Cortex of kidney (tissue), 1 donor: Measurements from ENCODE around the gene PDS5A.
"Not testable (repeated sequence)": the region's sequence is repeated elsewhere in the genome, so short reads cannot be mapped to it uniquely, and the experiment has no call there.

Experiments used
- DNase-seq: peaks from one replicate; lab custom pipeline; 2025; lab: John Stamatoyannopoulos, UW

The PDS5A gene

DNA sequence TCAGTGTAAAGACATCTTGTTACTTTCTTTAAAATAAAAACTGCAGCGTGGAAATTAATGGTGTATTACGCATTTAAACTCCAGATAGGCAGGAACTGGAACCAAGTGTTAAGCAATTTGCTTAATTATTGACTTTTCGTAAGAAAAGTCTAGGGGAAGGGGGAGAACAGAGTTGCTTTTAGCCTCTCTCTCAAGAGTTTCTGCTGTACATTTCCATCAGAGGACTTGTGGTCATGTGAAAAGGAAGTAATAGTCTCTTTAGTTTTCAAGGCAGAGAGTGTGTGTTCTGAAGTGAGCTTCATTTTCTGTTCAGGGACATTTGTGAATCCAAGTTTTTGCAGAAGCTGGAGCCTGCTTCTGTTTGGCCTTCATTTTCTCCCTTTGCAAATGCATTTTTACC lies 152.6 kb downstream of the PDS5A start:
- DNase-seq: no peak

DNA sequence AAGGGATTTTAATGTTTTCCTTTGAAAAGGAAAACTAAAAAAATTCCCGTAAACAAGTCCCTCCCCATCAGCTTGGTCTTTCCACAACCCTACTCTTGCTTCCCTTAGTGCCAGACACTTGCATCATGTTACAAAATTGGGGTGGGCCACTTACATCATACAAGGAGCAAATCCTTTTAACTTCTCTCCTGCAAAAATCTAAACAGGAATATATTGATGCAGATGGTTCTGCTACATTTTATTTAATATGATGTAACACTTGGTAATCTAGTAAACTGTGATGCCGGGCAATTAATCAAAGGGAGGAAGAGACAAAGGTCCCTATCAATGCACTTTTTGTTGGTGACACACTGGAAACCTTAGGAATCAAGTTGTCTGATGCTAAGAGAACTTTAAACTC lies 154.5 kb downstream of the PDS5A start:
- no peak for DNase-seq

DNA sequence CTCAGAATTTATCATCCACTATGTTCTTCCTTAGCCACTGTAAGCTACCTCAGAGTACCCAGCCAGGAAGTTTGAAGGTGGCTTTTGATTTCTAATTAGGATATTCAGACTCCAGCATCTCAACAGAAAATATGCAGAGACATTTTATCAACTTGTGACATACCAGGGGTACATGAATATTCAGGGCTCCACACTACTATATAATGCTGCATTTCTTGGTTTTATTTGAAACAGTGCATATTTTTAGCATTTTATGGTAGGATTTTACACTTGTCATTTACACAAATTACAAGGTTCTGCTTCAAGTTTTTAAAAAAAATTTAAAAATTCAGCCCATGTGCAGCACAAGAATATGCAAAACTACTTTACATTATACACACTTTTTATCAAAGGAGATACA lies 155.0 kb downstream of the PDS5A start:
- DNase-seq: no peak

DNA sequence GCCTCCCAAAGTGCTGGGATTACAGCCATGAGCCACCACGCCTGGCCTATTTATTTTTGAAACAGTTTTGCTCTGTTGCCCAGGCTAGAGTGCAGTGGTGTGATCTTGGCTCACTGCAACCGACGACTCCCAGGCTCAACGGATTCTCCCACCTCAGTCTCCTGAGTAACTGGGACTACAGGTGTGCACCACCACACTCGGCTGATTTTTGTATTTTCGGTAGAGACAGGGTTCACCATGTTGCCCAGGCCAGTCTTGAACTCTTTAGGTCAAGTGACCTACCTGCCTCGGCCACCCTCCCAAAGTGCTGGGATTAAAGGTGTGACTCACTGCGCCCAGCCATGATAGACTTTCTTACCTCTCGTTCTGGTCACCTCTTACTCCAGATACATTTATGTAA lies 155.8 kb downstream of the PDS5A start:
- no peak for DNase-seq

DNA sequence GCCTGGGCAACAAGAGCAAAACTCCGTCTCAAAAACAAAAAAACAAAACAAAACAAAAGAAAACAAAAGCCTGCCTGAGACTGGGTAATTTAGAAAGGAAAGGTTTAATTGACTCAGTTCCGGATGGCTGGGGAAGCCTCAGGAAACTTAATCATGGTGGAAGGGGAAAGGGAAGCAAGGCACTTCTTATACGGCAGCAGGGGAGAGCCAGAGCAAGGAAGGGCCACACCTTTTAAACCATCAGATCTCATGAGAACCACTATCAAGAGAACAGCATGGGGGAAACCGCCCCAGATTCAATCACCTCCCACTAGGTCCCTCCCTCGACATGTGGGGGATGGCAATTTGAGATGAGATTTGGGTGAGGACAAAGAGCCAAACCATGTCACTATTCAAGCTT lies 157.5 kb downstream of the PDS5A start:
- no peak for DNase-seq

DNA sequence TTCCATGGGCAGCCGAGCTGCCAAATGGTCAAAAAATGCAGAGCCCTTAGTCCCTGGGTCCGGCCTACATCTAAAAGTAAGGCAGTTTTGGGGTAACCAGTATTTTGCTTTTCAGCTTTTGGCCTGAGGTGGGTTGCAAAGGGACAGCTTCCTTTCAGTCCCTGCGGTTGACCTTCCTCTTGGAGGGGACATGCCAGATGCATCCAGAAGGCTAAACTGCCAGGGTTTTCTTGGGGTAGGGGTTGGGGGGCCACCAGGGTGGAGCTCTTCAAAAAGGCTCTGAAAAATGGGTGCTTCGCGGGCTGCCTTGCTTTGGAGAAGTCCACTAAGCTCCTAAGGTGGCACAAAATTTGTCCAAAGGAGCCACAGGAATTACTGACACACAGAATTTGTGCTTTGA lies 159.1 kb downstream of the PDS5A start:
- DNase-seq: no peak

DNA sequence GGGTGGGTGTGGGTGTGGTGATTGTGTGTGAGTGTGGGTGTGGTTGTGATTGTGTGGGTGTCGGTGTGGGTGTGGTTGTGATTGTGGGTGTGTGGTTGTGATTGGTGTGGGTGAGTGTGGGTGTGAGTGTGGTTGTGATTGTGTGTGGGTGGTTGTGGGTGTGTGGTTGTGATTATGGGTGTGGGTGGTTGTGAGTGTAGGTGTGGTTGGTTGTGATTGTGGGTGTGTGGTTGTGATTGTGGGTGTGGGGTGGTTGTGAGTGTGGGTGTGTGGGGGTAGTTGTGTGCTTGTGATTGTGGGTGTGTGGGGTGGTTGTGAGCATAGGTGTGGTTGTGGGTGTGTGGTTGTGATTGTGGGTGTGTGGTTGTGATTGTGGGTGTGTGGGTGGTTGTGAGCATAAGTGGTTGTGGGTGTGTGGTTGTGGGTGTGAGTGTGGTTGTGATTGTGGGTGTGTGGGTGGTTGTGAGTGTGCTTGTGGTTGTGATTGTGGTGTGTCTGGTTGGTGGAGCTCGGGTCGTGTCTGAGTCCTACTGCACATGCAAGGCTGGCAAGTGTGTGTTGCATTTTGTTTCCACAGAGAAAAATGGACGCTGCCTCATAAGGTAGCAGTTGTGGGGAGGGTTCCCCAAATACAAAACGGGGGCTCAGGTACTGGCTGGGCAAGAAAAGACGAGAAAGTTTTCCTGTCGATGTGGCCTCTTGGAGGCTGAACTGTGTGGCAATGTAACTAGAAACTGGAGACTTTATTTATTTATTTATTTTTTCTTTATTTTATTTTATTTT lies 163.1 kb downstream of the PDS5A start:
- no peak for DNase-seq

DNA sequence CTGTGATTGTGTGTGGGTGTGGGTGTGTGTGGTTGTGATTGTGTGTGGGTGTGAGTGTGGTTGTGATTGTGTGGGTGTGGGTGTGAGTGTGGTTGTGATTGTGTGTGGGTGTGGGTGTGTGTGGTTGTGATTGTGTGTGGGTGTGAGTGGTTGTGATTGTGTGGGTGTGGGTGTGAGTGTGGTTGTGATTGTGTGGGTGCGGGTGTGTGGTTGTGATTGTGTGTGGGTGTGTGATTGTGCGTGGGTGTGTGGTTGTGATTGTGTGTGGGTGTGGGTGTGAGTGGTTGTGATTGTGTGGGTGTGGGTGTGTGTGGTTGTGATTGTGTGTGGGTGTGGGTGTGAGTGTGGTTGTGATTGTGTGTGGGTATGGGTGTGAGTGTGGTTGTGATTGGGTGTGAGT lies 163.9 kb downstream of the PDS5A start:
- DNase-seq: not testable (repeated sequence)

DNA sequence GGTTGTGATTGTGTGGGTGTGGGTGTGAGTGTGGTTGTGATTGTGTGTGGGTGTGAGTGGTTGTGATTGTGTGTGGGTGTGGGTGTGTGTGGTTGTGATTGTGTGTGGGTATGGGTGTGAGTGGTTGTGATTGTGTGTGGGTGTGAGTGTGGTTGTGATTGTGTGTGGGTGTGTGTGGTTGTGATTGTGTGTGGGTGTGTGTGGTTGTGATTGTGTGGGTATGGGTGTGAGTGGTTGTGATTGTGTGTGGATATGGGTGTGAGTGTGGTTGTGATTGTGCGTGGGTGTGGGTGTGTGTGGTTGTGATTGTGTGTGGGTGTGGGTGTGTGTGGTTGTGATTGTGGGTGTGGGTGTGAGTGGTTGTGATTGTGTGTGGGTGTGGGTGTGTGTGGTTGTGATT lies 164.7 kb downstream of the PDS5A start:
- not testable (repeated sequence) for DNase-seq

DNA sequence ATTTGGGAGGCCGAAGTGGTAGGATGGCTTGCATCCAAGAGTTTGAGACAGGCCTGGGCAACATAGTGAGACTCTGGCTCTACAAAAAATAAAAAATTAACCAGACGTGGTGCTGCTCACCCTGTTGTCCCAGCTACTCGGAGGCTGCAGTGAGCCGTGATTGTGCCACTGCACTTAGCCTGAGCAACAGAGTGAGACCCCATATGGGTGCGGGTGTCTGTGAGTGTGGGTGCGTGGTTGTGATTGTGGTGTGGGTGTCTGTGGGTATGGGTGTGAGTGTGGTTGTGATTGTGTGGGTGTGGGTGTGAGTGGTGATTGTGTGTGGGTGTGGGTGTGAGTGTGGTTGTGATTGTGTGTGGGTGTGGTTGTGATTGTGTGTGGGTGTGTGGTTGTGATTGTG lies 165.2 kb downstream of the PDS5A start:
- no peak for DNase-seq

DNA sequence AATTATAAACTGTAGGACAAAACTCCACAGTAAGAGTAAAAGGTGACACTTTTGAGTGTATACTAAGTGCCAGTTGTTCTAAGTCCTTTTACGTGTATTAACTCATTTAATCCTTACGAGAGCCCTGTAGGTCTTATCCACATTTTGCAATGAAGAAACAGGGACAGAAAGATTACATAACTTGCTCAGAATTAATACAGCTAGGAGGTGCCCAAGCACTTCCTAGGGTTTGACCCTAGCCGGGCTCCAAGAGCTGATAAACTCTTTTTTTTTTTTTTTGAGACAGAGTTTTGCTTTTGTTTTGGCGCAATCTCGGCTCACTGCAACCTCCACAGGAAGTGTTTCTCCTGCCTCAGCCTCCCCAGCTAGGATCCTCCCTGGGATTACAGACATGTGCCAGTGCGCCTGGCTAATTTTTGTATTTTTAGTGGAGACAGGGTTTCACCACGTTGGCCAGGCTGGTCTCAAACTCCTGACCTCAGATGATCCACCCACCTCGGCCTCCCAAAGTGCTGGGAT lies 169.4 kb downstream of the PDS5A start:
- DNase-seq: no peak

DNA sequence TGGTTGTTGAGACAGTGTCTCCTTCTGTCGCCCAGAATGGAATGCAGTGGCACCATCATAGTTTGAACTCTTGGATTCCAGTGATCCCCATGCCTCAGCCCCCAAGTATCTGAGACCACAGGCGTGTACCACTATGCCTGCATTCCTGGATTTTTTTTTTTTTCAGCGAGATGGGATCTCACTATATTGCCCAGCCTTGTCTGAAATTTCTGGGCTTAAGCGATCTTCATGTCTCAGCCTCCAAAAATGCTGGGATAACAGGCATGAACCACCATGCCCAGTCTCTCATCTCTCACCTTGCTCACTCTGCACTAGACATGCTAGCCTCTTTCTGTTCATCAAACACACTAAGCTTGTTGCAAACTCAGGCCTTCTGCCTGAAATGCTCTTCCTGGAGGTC lies 175.7 kb downstream of the PDS5A start:
- DNase-seq: no peak

DNA sequence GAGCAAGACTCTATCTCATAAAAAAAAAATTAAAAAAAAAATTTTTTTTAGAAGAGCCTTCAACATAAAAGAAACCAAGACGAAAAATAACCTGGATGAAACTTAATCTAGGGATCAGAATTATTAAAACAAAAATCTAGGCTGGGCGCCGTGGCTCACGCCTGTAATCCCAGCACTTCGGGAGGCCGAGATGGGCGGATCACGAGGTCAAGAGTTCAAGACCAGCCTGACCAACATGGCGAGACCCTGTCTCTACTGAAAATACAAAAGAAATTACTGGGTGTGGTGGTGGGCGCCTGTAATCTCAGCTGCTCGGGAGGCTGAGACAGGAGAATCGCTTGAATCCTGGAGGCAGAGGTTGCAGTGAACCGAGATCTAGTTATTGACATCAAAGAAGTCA lies 184.7 kb downstream of the PDS5A start:
- not testable (repeated sequence) for DNase-seq

DNA sequence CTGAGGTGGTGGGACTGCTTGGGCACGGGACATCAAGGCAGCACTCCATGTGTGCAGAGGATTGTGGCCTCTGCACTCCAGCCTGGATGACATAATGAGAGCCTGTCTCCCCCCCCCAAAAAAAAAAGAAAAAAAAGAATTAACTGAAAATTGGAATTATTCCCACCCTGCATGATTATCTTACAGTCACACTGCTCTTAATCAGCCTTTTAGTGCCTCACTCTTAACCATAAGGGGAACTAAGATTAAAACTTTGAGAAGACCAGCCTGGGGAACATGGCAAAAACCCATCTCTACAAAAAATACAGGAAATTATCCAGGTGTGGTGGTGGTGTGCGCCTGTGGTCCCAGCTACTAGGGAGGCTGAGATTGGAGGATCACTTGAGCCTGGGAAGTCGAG lies 185.2 kb downstream of the PDS5A start:
- no peak for DNase-seq

DNA sequence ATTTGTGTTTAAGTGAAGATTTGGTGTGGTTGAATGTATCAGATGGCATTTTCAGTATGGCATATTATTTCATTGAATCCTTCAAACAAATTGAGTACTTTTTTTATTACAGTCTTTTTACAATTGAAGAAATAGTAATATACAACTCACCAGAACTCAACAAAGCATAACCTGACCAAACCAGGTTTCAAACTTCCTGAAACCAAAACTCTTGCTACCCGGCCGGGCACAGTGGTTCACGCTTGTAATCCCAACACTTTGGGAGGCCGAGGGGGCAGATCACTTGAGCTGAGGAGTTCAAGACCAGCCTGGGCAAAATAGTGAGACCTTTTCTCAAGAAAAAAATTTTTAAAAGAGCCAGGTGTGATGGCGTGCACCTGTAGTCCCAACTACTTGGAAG lies 185.6 kb downstream of the PDS5A start:
- no peak for DNase-seq

DNA sequence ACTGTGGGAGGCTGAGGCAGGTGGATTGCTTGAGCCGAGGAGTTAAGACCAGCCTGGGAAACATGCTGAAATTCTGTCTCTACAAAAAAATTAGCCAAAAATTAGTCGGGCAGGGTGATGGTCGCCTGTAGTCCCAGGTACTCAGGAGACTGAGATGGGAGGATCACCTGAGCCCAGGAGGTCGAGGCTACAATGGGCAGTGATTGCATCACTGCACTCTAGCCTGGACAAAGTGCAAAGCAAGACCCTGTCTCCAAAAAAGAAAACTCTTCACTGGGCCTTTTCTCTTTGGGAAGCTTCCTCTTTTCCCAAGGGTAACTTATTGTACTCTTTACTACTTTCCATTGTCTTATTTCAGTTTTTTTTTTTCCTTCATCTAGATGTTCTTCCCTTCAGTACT lies 190.9 kb downstream of the PDS5A start:
- DNase-seq: no peak

DNA sequence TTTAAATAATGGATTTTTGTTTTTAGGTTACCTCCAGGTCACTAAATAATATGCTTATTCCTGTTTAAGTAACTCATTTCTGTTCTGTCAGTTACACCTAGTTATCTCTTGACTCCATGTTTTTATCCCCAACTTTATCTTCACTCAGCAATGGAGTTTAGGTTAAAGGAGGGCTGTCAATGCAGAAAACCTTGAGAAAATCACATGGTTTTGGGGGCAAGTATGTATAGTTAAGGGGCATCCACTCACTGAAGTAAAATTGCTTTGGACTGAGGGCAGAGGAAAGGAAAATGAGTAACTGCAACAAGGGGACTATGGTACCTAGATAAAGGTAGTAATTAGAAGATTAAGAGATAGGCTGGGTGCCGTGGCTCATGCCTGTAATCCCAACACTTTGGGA lies 192.6 kb downstream of the PDS5A start:
- DNase-seq: no peak

DNA sequence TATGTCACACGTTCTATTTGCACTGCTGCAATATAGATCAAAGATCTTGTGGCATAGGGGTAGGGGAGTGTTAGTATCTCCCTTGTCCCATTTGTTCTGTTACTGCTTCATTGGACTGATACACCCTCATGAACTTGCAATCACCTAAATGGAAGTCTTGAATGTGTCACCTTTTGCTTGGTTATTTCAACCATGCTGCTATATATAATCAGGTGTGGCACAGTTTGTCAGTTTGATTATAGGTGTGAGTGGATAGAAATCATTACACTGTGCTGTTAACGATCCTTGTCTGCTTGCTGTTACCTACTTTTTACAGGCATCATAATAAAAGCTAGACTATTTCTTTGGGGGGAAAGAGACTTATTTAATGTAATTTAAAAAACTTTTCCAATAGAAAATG lies 195.7 kb downstream of the PDS5A start:
- not testable (repeated sequence) for DNase-seq
